SK-N-MC (cell line): ENCODE data around the gene LGR4.
A peak's percentile ranks its signal among the peaks of the same experiment; 100 is the strongest.

ENCODE experiments used
- DNase-seq: peaks from one replicate; pipeline ENCODE4 v3.0.0-alpha.2; 2011; ENCODE audit warnings: low read depth, low spot score
- H3K27ac ChIP-seq: fragments of 200-600 bp; sonication (generic); 2 replicates; pipeline ENCODE4 v1.5.1; 2016; ENCODE audit warnings: mixed run types
- H3K36me3 ChIP-seq: fragments of 200-600 bp; sonication (generic); 2 replicates; pipeline ENCODE4 v1.6.1; 2017; ENCODE audit warnings: antibody characterized with exemption, low read length, mixed read lengths; ENCODE audit not compliant: insufficient read depth
- H3K4me3 ChIP-seq: fragments of 200-600 bp; sonication (generic); 2 replicates; pipeline ENCODE4 v1.5.1; 2016
- H3K9ac ChIP-seq: fragments of 200-600 bp; sonication (generic); 2 replicates; pipeline ENCODE4 v1.8.0; 2017; ENCODE audit warnings: mixed run types, mixed read lengths; ENCODE audit not compliant: insufficient read length
- H3K9me3 ChIP-seq: fragments of 200-600 bp; sonication (generic); 2 replicates; pipeline ENCODE4 v1.6.1; 2017; ENCODE audit warnings: low read depth, mild to moderate bottlenecking, antibody characterized with exemption, low read length, moderate library complexity, mixed read lengths
- EZH2 ChIP-seq: fragments of 200-600 bp; sonication (generic); IDR thresholded peaks from one replicate; pipeline ENCODE4 v1.6.1; 2017; ENCODE audit warnings: antibody characterized with exemption
- FOXP2 ChIP-seq: optimal IDR thresholded peaks from 2 replicates; pipeline ENCODE3; 2011; ENCODE audit warnings: mild to moderate bottlenecking, moderate library complexity; ENCODE audit not compliant: insufficient read depth; ENCODE audit errors: extremely low read length, control extremely low read depth
- POLR2AphosphoS5 ChIP-seq: IDR thresholded peaks from 2 replicates; pipeline ENCODE4 v1.6.1; 2012; ENCODE audit warnings: mild to moderate bottlenecking, low read depth, low read length, borderline replicate concordance

The LGR4 gene

DNA sequence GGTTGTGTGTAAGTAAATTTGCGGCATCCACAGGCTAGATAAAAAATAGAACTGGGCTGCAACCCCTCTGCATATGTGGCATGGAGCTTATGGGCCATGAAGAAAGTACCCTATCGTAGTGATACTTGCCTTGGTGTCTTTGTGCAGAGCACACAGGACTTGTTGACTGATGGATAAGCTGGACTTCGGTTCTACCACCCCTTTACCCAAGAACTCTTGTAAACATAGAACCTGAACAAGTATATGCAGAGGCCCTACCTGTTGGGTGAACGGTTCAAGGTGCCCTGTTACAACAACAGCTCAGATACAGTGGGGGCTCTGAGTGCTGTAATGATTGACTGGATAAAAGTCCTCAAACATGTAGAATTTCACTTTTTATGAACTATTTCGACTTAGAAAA, 3.0 kb upstream of the LGR4 start:
- no peaks in the 10 kb centered on the region for H3K36me3 ChIP-seq
- no peak overlapping the region for H3K9ac ChIP-seq
- no peak overlapping the region for H3K27ac ChIP-seq
- H3K9me3 ChIP-seq = no peaks in the 10 kb centered on the region
- TF ChIP-seq POLR2AphosphoS5 = no peak
- TF ChIP-seq FOXP2 = no peak
- TF ChIP-seq EZH2 = no peak
- no peak overlapping the region for H3K4me3 ChIP-seq
- no peak for DNase-seq

DNA sequence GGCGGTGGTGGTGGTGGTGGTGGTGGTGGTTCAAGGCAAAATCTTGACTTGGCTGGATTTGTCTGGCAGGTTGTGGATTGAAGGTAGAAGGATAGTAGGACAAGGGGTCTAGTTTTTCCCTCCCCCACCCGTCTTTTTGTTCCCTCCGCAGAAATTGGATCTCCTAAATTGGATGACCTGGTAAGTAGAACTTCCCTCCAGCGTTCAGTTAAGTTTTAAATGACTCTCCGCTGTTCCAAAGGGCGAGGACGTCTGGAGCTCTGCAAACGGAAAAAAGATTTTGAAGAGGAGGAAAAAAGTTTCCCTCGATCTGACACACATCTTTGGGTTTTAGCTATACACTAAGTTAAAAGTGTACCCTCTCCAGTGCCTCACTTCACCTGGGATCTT, 422 bp upstream of the LGR4 start:
- peak overlapping the region; percentile 84 for H3K4me3 ChIP-seq
- TF ChIP-seq POLR2AphosphoS5 (no peak), FOXP2 (no peak), EZH2 (no peak)
- H3K27ac ChIP-seq = no peak overlapping the region
- H3K9me3 ChIP-seq = no peaks in the 10 kb centered on the region
- no peak overlapping the region for H3K9ac ChIP-seq
- no peak for DNase-seq
- no peaks in the 10 kb centered on the region for H3K36me3 ChIP-seq

DNA sequence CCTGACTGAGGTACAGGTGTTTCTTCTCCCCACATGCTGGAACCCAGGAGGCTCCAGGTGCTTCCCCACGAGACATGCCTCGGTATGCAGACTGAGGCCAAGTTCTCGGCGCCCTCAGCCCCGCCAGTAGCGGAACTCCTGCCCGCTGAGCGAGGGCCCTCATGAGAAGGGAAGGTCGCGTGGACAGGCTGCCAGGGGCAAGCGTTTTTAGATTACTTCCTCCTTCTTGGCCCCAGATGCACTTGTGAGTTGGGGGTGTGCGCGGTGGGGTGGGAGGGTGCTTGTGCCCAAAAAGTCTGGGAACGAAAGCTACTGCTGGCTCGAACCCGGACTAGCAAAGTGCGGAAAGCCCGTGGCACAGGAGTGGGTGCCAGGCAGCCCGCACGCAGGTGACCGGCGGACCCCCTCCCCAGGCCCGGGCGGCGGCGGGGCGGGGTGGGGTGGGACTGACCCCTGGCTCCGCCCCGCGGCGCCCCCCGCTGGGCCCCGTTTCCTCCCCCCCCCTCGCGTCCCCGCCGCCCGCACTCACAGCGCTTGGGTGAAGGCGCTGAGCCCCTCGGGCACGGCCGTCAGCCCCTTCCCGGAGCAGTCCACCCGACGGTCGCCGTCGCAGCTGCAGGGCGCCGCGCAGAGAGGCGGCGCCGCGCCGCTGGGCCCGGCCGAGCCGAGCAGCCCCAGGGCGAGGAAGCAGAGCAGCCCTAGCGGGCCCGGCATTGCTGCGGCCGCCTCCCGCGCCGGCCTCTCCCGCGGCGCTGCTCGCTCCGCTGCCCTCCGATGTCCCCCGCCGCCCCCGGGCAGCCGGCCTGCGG, 797 bp downstream of the LGR4 start:
- no peaks in the 10 kb centered on the region for H3K9me3 ChIP-seq
- DNase-seq = no peak
- peak overlapping the region; percentile 84 for H3K4me3 ChIP-seq
- no peaks in the 10 kb centered on the region for H3K36me3 ChIP-seq
- peak overlapping the region; percentile 66 for H3K9ac ChIP-seq
- no peak for TF ChIP-seq EZH2
- no peak for TF ChIP-seq FOXP2
- no peak for TF ChIP-seq POLR2AphosphoS5
- H3K27ac ChIP-seq = no peak overlapping the region

DNA sequence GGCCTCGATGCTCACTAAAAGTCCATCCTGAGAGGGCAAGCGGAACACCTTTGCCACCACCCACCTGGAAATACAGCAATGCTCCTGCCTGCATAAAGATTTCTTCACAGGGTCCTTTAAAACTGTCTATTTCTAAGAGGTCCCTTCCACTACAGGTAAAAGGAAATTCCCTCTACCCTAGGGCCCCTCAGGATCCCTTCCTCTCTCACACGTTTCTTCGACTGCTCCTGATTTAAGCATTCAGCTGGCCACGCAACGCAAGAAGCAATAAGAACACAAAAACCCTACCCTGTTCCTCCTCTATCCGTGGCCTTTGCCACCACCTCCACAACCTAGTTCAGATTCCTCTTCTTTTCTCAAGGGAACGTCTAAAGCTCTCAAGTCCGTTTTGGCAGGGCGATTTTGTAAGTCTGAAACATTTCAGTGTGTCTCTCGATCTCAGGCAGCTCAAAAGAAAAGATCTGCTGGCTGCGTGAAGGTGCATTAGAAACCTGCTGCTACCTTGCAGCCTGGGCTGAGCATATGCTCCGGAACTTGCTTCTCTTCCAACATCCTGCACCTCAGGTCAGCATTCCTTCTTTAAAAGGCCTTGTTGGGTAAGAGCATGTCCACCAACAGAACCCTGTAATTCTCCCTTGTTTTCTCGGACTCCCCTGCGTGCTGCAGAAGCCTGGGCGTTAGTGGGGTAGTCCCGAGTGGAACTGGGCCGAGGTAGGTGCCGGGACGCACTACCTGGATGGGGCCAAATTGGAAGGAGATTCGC, 1.6 kb downstream of the LGR4 start:
- TF ChIP-seq POLR2AphosphoS5 (no peak), EZH2 (no peak), FOXP2 (no peak)
- H3K4me3 ChIP-seq = peak overlapping the region; percentile 84
- peak overlapping the region; percentile 48 for H3K9ac ChIP-seq
- H3K27ac ChIP-seq = no peak overlapping the region
- DNase-seq = no peak
- no peaks in the 10 kb centered on the region for H3K9me3 ChIP-seq
- H3K36me3 ChIP-seq = no peaks in the 10 kb centered on the region

DNA sequence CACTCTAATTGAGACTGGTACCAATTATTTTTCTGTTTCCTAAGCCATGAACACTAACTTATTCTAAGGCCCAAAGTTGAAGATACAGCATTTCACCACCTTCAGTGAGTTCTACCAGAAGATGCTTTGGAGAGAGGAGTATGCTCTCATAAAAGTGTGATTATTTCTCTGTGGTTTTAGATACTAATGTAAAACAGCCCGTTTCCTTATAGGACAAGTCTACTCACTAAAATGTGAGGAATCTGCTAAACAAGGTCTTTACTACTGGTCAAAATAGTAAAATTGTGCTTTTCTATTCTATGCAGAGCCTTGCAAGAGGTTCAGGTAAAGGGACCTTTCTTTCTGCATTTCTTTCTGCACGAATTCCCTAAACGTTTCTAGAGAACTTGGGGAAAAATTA, 2.4 kb downstream of the LGR4 start:
- no peak for TF ChIP-seq FOXP2
- no peak for TF ChIP-seq EZH2
- no peak for TF ChIP-seq POLR2AphosphoS5
- no peaks in the 10 kb centered on the region for H3K9me3 ChIP-seq
- H3K27ac ChIP-seq = peak overlapping the region; percentile 20; the same call in 1 of the 2 replicates
- H3K9ac ChIP-seq = peak overlapping the region; percentile 4
- DNase-seq = no peak
- H3K36me3 ChIP-seq = no peaks in the 10 kb centered on the region
- peak overlapping the region; percentile 84 for H3K4me3 ChIP-seq

DNA sequence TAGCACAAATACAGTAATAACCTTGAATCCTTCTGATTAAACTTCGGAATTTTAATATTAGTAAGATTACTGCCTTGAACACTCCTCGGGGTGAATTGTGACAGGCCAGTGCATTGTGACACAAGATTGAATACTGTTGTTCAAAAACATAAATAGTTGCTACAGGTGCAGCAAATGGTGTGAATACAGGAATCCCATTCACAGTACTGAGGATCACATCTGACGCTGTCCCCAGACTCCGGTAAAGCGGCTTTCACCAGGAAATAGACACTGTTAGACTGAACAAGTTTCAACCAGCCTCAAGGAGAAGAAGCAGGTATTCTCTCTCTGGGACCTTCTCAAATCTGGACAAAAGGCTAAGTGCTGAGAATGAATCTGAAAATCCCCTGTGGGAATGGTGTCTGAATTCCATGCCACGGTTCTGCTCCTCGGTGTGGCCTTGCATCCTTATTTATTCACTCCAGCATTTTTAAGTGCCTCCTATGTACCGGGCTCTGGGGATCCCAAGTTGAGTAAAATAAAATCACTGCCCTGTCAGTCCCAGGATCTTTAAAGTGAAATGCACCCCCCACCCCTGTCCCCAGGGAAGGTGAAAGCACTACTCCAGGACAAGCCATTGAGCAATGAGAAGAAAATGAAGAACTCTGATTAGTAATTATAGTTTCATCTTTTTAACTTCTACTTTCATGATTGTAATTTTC, 3.4 kb downstream of the LGR4 start:
- DNase-seq = no peak
- Histone ChIP-seq H3K27ac (0 out of 2 replicates have a peak overlapping the region, but pooled peaks have one; percentile 76), H3K9me3 (no peaks in the 10 kb centered on the region), H3K9ac (no peak overlapping the region), H3K36me3 (no peaks in the 10 kb centered on the region), H3K4me3 (peak overlapping the region; percentile 84)
- TF ChIP-seq POLR2AphosphoS5 = no peak
- no peak for TF ChIP-seq FOXP2
- no peak for TF ChIP-seq EZH2

DNA sequence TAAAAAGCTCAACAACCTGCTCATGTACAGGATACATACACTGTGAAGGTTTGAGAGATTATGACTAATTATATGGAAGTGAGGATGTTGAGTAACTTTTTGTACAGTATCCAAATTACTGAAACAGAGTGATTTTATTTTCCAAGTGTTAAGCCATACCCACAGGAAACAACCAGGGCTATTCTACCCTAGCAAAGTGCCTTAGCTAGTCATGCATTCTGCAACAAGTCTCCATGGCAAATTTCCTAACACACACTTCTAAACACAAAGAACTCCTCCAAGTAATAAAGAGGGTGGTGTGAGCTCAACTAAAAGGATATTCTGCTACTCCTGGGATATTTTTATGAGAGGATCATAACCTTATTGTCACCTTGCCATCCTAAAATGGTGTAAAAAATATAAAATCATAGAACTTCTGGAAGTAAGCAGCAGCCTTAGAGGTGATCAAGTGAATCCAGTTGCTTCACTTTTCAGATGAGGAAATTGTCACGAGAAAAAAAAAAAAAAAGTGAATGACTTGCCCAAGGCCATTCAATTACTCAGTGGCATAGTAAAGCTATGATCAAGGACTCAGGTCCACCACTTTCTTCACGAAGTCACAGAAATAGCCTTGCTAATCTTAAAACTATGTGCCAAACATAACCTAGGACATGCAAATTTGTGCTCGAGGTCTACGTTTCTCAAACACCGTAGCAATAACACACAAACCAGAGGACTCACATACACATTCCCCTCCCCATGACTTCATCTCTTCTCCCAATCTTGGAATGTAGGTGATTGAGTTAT, 4.2 kb downstream of the LGR4 start:
- Histone ChIP-seq H3K9me3 (no peaks in the 10 kb centered on the region), H3K27ac (peak overlapping the region; percentile 76), H3K36me3 (no peaks in the 10 kb centered on the region), H3K9ac (peak overlapping the region; percentile 32), H3K4me3 (peak overlapping the region; percentile 84)
- TF ChIP-seq POLR2AphosphoS5 (no peak), FOXP2 (no peak), EZH2 (no peak)
- DNase-seq = no peak
